CD14-positive monocyte (primary cell): ENCODE results near the gene RASL10B. TPM values are rescaled to one million over a fixed set of nuclear protein-coding genes. Genes with fewer than 3 reads are reported as not detected.

Experiments used
- DNase-seq, 3 donors: peaks; one replicate each; pipeline ENCODE4 v3.0.0-alpha.2; 2011 to 2022
- H2AFZ ChIP-seq: 2 replicates; pipeline ENCODE4 v1.6.0; 2012; ENCODE audit warnings: mild to moderate bottlenecking, low read depth, low read length, inconsistent platforms; ENCODE audit not compliant: insufficient read depth, poor library complexity, severe bottlenecking
- H3K27ac ChIP-seq, 2 donors: 1 replicate in 1 of 2; 2 replicates in 1 of 2; pipeline ENCODE4 v1.5.1; 2012 to 2013; ENCODE audit warnings: low read length in 2 of 2, control low read depth in 1 of 2, inconsistent platforms in 1 of 2, low read depth in 1 of 2, mild to moderate bottlenecking in 1 of 2
- H3K27me3 ChIP-seq, 2 donors: one replicate each; pipeline versions ENCODE4 v1.6.0 to v1.6.1; 2011 to 2013; ENCODE audit warnings: low read length in 2 of 2; ENCODE audit not compliant: control insufficient read depth in 2 of 2, insufficient read depth in 2 of 2
- H3K36me3 ChIP-seq, 2 donors: replicated peaks in 1 of 2; 1 replicate in 1 of 2; 2 replicates in 1 of 2; pipeline versions ENCODE4 v1.5.1 to v1.6.1; 2012 to 2013; ENCODE audit warnings: low read length in 2 of 2, control low read depth in 1 of 2, inconsistent platforms in 1 of 2, mild to moderate bottlenecking in 1 of 2; ENCODE audit not compliant: insufficient read depth in 2 of 2, control insufficient read depth in 1 of 2
- H3K4me1 ChIP-seq, 2 donors: 1 replicate in 1 of 2; 2 replicates in 1 of 2; pipeline versions ENCODE4 v1.5.1 to v1.6.1; 2012 to 2013; ENCODE audit warnings: low read length in 2 of 2, control low read depth in 1 of 2, inconsistent platforms in 1 of 2, mild to moderate bottlenecking in 1 of 2, moderate library complexity in 1 of 2; ENCODE audit not compliant: insufficient read depth in 2 of 2, control insufficient read depth in 1 of 2
- H3K4me2 ChIP-seq: replicated peaks from 2 replicates; pipeline ENCODE3; 2012; ENCODE audit warnings: low read length, moderate library complexity, mild to moderate bottlenecking; ENCODE audit not compliant: poor library complexity, severe bottlenecking; ENCODE audit errors: extremely low read depth
- H3K4me3 ChIP-seq, 3 experiments: fragments of 200-600 bp in 1 of 3; sonication (generic) in 1 of 3; replicated peaks in 1 of 3; 1 replicate in 2 of 3; 2 replicates in 1 of 3; pipeline ENCODE4 v1.5.1; 2011 to 2013; ENCODE audit warnings: low read length in 3 of 3, mild to moderate bottlenecking in 3 of 3, control low read depth in 2 of 3, low read depth in 2 of 3, inconsistent platforms in 1 of 3, moderate library complexity in 1 of 3
- H3K79me2 ChIP-seq: 2 replicates; pipeline ENCODE4 v1.6.0; 2012; ENCODE audit warnings: mild to moderate bottlenecking, control low read depth, inconsistent platforms, low read length, moderate library complexity; ENCODE audit not compliant: insufficient read depth
- H3K9ac ChIP-seq: 2 replicates; pipeline ENCODE4 v1.6.0; 2017; ENCODE audit warnings: low read length, mild to moderate bottlenecking; ENCODE audit not compliant: insufficient read depth, poor library complexity, severe bottlenecking
- H3K9me3 ChIP-seq, 2 donors: replicated peaks in 1 of 2; 1 replicate in 1 of 2; 2 replicates in 1 of 2; pipeline versions ENCODE4 v1.5.1 to v1.6.1; 2012 to 2013; ENCODE audit warnings: low read length in 2 of 2, control low read depth in 1 of 2; ENCODE audit not compliant: control insufficient read depth in 1 of 2, insufficient read depth in 1 of 2
- H4K20me1 ChIP-seq: 2 replicates; pipeline ENCODE4 v1.6.0; 2012; ENCODE audit warnings: mild to moderate bottlenecking, low read length, control low read depth, moderate library complexity; ENCODE audit not compliant: insufficient read depth
- H3K27ac Mint-ChIP-seq, 7 donors: one replicate each; pipeline ENCODE4 v1.8.0; 2020; ENCODE audit warnings: mild to moderate bottlenecking in 7 of 7, mixed read lengths in 7 of 7, moderate library complexity in 6 of 7, inconsistent platforms in 2 of 7
- H3K27me3 Mint-ChIP-seq, 3 donors: one replicate each; pipeline ENCODE4 v1.8.0; 2021 to 2022; ENCODE audit warnings: low read depth in 3 of 3, mild to moderate bottlenecking in 3 of 3, mixed read lengths in 3 of 3, moderate library complexity in 3 of 3, inconsistent platforms in 1 of 3
- H3K36me3 Mint-ChIP-seq, 2 donors: one replicate each; pipeline ENCODE4 v1.8.0; 2020; ENCODE audit warnings: mixed read lengths in 2 of 2, inconsistent platforms in 1 of 2, mild to moderate bottlenecking in 1 of 2
- H3K4me1 Mint-ChIP-seq: one replicate; pipeline ENCODE4 v1.8.0; 2020; ENCODE audit warnings: mild to moderate bottlenecking, mixed read lengths
- H3K4me3 Mint-ChIP-seq, 2 donors: one replicate each; pipeline ENCODE4 v1.8.0; 2020; ENCODE audit warnings: mild to moderate bottlenecking in 2 of 2, mixed read lengths in 2 of 2, moderate library complexity in 1 of 2
- H3K9me3 Mint-ChIP-seq, 7 donors: one replicate each; pipeline ENCODE4 v1.8.0; 2020 to 2022; ENCODE audit warnings: mixed read lengths in 7 of 7, mild to moderate bottlenecking in 6 of 7, moderate library complexity in 6 of 7, inconsistent platforms in 2 of 7
- CTCF ChIP-seq: fragments of 200-600 bp; IDR thresholded peaks from one replicate; pipeline ENCODE4 v1.8.0; 2022; ENCODE audit warnings: antibody characterized with exemption, mild to moderate bottlenecking
- WGBS: methylation state at CpG from one replicate; pipeline ENCODE4 v1.1.5; 2013; ENCODE audit warnings: missing lambda C conversion rate; ENCODE audit not compliant: insufficient coverage; 5-methylcytosine and 5-hydroxymethylcytosine counted together
- intact Hi-C, 2 donors: fragments of 100-400 bp; cut with micrococcal nuclease; formaldehyde crosslinking; loops; one replicate each; pipeline versions ENCODE4 v1.15.0 to v1.15.1; 2023
- polyA plus RNA-seq, 3 donors: library from polyadenylated mRNA; depleted of rRNA in 1 of 3; unstranded in 2 of 3; stranded (reverse) in 1 of 3; fragments of 300-500 nt in 2 of 3; fragments of >200 nt in 1 of 3; fragmentation: Illumina TruSeq in 2 of 3; gene quantifications; 1 replicate in 2 of 3; 2 replicates in 1 of 3; pipeline ENCODE4 v1.2.3, GENCODE V29; 2012 to 2021

RASL10B gene
- polyA plus RNA-seq, 3 donors, result not detected

- DNase-seq, result no peak
- WGBS, result 51% methylated on average over 7 of the region's 7 CpGs
- Histone ChIP-seq H3K4me3 (no peak overlapping the region), H3K79me2 (no peaks in the 10 kb centered on the region), H3K9ac (no peak overlapping the region), H4K20me1 (no peaks in the 10 kb centered on the region), H3K4me2 (no peak overlapping the region), H3K4me1 (no peaks in the 10 kb centered on the region), H3K9me3 (no peaks in the 10 kb centered on the region), H3K27ac (no peak overlapping the region), H3K27me3 (no peaks in the 10 kb centered on the region), H3K36me3 (peaks cover 75 to 96% of the 10 kb centered on the region in 2 donors), H2AFZ (no peak overlapping the region)
- Mint-ChIP-seq H3K4me1 (no peaks in the 10 kb centered on the region), H3K27me3 (no peaks in the 10 kb centered on the region), H3K27ac (no peak overlapping the region), H3K36me3 (peaks cover 43 to 48% of the 10 kb centered on the region in 2 donors), H3K4me3 (no peak overlapping the region), H3K9me3 (no peaks in the 10 kb centered on the region)
- intact Hi-C loops, result no loop called here
- TF ChIP-seq CTCF, result no peak
Observed at GRCh38 chr17:35713069-35713728, 18.2 kb upstream of the RASL10B start.

DNA sequence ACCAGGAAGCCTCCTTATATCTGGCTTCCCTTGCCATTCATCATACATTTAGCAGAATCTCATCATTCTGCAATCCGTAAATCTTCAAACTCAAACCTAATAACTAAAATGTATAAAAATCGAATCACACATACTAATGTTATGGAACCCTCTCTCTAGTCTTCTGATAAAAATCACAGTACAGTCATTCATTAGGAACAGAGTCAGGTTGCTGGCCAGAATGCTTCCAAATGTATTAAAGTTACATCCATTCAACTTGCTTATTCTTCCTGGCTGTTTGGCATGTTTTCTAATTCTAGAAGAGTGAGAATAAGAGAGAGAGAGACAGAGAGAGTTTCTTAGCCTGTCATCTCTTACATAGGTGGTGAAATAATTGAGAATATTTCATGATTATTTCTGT lies 16.5 kb upstream of the RASL10B start:
- Histone ChIP-seq H3K9me3 (no peaks in the 10 kb centered on the region), H3K4me2 (no peak overlapping the region), H3K27ac (no peak overlapping the region), H4K20me1 (no peaks in the 10 kb centered on the region), H3K4me1 (no peaks in the 10 kb centered on the region), H3K79me2 (no peaks in the 10 kb centered on the region), H3K27me3 (no peaks in the 10 kb centered on the region), H3K36me3 (peaks cover 79 to 98% of the 10 kb centered on the region in 2 donors), H2AFZ (no peak overlapping the region), H3K9ac (no peak overlapping the region), H3K4me3 (no peak overlapping the region)
- no peaks in the 10 kb centered on the region for H3K4me1 Mint-ChIP-seq
- TF ChIP-seq CTCF, result no peak
- intact Hi-C loops, result no loop called here
- 100% methylated on average over 2 of the region's 2 CpGs for WGBS
- no peak for DNase-seq
- no peaks in the 10 kb centered on the region for H3K9me3 Mint-ChIP-seq
- no peak overlapping the region for H3K27ac Mint-ChIP-seq
- H3K36me3 Mint-ChIP-seq, result peaks cover 48 to 54% of the 10 kb centered on the region in 2 donors
- no peak overlapping the region for H3K4me3 Mint-ChIP-seq
- H3K27me3 Mint-ChIP-seq, result no peaks in the 10 kb centered on the region
